HFF-Myc (cell line): ENCODE data around the gene FCMR.

Source experiments
- DNase-seq: peaks from one replicate; pipeline ENCODE4 v3.0.0-alpha.2; 2011; ENCODE audit warnings: low read depth; ENCODE audit errors: extremely low read depth
- H3K4me3 ChIP-seq: replicated peaks from 2 replicates; pipeline ENCODE4 v1.5.1; 2011; ENCODE audit warnings: low read depth, mild to moderate bottlenecking, control low read depth, low read length
- CTCF ChIP-seq: IDR thresholded peaks from 2 replicates; pipeline ENCODE4 v1.5.1; 2012; ENCODE audit warnings: mild to moderate bottlenecking, low read depth, low read length, control low read depth; ENCODE audit errors: missing control alignments

Gene FCMR

GRCh38 chr1:206882555-206882954 is 39.2 kb downstream of the FCMR start:
- no peak for DNase-seq
- H3K4me3 ChIP-seq = no peak overlapping the region
- TF ChIP-seq CTCF = no peak

- DNase-seq = no peak
- no peak overlapping the region for H3K4me3 ChIP-seq
- TF ChIP-seq CTCF = no peak
Observed at GRCh38 chr1:206880314-206880713, 41.4 kb downstream of the FCMR start.

GRCh38 chr1:206878456-206878855 is 43.3 kb downstream of the FCMR start:
- H3K4me3 ChIP-seq = no peak overlapping the region
- DNase-seq = no peak
- TF ChIP-seq CTCF = no peak

- no peak overlapping the region for H3K4me3 ChIP-seq
- DNase-seq = no peak
- TF ChIP-seq CTCF = no peak
Observed at GRCh38 chr1:206875752-206876377, 45.9 kb downstream of the FCMR start.

- TF ChIP-seq CTCF = no peak
- DNase-seq = no peak
- H3K4me3 ChIP-seq = no peak overlapping the region
Observed at GRCh38 chr1:206873603-206874188, 48.0 kb downstream of the FCMR start.

GRCh38 chr1:206872139-206872538 is 49.6 kb downstream of the FCMR start:
- no peak overlapping the region for H3K4me3 ChIP-seq
- no peak for DNase-seq
- no peak for TF ChIP-seq CTCF

GRCh38 chr1:206868264-206868663 is 53.5 kb downstream of the FCMR start:
- no peak overlapping the region for H3K4me3 ChIP-seq
- DNase-seq = no peak
- TF ChIP-seq CTCF = no peak
